CD4-positive, alpha-beta T cell treated with Interleukin-10 for 1 hour (primary cell): Measurements from ENCODE around the gene KLRC2.
"Not testable (repeated sequence)": the region's sequence is repeated elsewhere in the genome, so short reads cannot be mapped to it uniquely, and the experiment has no call there.

ENCODE experiments used
- DNase-seq: peaks from one replicate; pipeline ENCODE4 v3.0.0-alpha.2; 2020

Gene KLRC2

GRCh38 chr12:10404798-10405197, 31.0 kb downstream of the KLRC2 start:
- no peak for DNase-seq

- DNase-seq: no peak
Observed at GRCh38 chr12:10400829-10401228, 35.0 kb downstream of the KLRC2 start.

GRCh38 chr12:10398168-10398567, 37.6 kb downstream of the KLRC2 start:
- DNase-seq: no peak

DNA sequence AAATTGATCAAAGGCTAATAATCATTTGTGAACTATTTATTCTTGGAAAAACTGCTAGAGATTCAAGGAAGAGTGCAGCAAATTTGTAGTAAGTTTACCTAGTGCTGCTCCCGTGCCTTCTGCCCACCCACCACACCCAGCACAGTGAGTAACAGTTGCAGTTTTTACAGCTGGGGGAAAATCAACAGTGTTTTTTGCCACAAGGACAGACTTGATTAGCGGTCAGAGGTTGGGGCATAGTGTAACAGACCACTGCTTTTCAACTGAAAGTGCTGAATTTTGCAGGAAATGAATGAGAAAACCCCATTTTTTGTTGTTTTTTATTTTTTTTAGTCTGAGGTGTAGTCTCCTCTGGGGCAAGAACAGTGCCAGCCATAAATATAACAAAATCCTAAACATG, 38.5 kb downstream of the KLRC2 start:
- peak; percentile 66 for DNase-seq

DNA sequence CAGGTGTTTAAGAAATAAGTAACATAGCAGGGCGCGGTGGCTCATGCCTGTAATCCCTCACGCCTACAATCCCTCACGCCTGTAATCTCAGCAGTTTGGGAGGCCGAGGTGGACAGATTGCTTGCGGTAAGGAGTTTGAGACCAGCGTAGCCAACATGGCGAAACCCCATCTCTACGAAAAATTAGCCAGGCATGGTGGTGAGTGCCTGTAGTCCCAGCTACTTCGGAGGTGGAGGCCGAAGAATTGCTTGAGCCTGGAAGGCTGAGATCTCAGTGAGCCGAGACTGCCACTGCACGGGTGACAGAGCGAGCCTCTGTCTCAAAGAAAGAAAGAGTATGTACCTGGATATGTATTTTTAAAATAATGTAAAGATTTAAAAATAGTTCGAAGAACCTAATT, 39.6 kb downstream of the KLRC2 start:
- DNase-seq: not testable (repeated sequence)

DNA sequence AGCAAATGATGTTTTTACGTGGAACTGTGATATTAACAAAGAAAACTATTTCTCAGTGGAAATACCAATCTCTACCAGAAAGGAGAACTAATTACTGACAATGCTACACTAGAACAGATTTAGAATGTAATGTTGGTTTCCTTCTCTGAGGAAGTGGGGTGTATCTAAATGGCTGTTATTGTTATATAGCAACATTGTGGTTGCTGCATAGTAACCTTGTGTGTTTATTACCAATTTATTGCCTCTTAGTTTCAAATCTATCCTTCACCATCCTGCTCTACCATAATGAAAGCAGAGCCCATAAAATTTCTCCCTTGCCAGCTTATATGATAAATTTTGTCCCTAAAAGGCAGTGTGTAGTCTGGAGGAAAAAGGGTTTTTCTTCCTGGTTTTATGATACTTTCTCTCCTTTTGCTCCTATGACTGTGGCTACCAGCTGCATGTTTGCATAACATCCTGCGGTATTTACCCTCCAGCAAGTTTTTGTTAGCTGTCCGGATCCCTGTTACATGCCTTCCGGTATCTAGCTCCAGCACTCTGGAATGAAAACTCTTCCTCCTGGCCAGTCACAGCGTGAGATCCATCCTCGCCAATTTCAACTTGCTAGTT, 40.3 kb downstream of the KLRC2 start:
- peak; percentile 73 for DNase-seq

- DNase-seq: peak; percentile 73
Observed at GRCh38 chr12:10394531-10395152, 41.2 kb downstream of the KLRC2 start.

DNA sequence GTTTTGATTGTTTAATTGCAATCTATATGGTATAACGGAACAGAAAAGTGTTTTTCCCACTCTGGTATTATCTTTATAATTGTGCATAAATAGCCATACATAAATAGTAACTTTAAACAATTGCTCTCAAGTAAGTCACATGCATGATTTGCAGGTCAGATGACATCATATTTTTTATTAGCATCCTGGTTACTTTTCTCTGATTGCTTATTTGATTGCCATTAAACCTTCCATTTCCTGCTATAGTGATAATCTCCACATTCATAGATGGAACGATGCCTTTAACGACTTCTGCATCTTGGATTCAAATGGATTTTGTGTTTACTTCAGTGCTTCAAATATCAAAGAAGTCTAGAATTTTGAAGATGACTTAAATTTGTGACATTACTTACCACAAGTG, 42.5 kb downstream of the KLRC2 start:
- DNase-seq: no peak

- peak; percentile 68 for DNase-seq
Observed at GRCh38 chr12:10392394-10392930, 43.3 kb downstream of the KLRC2 start.

GRCh38 chr12:10390991-10391390, 44.8 kb downstream of the KLRC2 start:
- not testable (repeated sequence) for DNase-seq

GRCh38 chr12:10389904-10390303, 45.9 kb downstream of the KLRC2 start, which contains the start of gene KLRK1:
Gene KLRK1, minus strand, starts transcription at chr12:10390041. Its CDS starts 1,231 bp downstream, at chr12:10388810.
- no peak for DNase-seq

- DNase-seq: no peak
Observed at GRCh38 chr12:10388624-10389413, 47.0 kb downstream of the KLRC2 start.

DNA sequence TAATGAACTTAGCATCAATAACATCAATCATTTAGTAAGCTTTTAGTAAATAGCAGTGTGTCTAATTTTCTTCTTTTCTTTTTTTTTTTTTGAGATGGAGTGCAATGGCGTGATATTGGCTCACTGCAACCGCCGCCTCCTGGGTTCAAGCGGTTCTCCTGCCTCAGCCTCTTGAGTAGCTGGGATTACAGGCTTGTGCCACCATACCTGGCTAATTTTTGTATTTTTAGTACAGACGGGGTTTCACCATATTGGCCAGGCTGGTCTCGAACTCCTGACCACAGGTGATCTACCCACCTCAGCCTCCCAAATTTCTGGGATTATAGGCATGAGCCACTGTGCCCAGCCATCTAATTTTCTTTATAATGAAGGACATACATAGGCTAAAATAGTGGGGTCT, 48.3 kb downstream of the KLRC2 start:
- not testable (repeated sequence) for DNase-seq

GRCh38 chr12:10386857-10387256, 49.0 kb downstream of the KLRC2 start:
- no peak for DNase-seq

DNA sequence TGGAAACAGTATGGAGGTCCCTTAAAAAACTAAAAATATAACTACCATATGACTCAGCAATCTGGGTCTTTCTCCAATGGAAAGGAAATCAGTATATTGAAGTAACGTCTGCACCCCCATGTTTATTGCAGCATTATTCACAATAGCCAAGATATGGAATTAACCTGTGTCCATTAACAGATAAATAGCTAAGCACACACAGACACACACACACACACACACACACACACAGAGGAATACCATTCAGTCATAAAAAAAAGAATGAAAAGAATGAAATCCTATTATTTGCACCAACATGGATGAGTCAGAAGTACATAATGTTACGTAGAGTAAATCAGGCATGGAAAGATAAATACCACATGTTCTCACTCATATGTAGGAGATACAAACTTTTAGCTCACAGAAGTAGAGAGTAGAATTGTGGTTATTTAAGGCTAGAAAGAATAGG, 50.6 kb downstream of the KLRC2 start:
- DNase-seq: no peak

- no peak for DNase-seq
Observed at GRCh38 chr12:10384191-10384590, 51.6 kb downstream of the KLRC2 start.

DNA sequence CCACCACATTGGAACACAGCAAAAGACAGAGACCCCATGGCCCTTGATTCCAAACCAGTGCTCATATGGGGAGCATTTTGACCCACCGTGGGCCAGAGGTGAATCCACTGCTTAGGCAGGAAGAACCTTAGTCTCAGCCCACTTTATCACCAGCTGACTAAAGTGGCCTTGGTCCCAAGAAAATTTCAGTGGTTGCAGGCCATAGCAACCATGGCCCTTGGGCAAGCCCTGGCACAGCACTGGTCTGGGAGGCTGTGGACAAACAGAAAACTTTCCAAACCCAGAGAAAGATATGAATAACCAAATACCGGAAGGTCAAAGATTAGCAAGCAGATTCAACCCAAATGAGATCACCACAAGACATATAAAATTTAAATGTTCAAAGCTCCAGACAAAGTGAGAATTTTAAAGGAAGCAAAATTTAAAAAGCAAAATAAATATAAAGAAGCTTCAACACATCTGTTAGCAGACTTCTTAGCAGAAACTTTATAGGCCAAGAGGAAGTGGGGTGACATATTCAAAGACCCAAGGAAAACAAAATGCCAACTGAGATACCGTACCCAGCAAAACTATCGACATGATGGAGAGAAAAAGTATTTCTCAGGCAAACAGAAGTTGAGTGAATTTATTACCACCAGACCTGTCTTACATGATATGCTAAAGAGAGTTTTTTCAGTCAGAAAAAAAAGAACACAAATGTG, 53.7 kb downstream of the KLRC2 start:
- no peak for DNase-seq
